ENCODE data around the gene OR8B12. TPM values are rescaled to one million over a fixed set of nuclear protein-coding genes. Genes with fewer than 3 reads are reported as not detected.

OR8B12 gene
- total RNA-seq, 1 experiment from 2014 or later: not detected

DNA sequence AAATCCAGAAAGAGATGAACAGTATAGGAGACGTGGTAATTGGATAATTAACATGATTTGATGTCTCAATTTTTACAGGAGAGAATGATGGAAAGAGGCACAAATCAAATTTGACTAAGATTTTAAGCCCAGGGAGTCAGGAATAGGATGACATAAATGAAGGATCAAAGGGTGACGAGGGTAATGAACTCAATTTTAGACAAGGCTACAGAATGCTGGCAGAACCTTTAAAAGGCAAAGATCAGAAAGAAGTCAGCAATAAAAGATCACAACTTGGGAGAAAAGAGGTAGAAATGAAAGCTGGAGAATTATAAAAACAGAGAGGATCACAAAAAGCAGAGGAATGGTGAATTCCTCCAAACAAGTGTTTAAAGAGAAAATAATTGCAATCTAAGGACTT is 13.4 kb upstream of the OR8B12 start:
- POLR2A ChIA-PET: interaction anchor here (0.7 kb wide), 1 partner anchor 33 kb away, joined by 3 read pairs; no protein-coding TSS in a partner anchor
- Mint-ChIP-seq H3K27ac (ENCODE audit: low read depth, unreplicated experiment) (no peak overlapping the region), H3K4me1 (ENCODE audit: insufficient read depth, unreplicated experiment) (no peaks in the 10 kb centered on the region), H3K4me3 (ENCODE audit: unreplicated experiment) (no peak overlapping the region), H3K36me3 (ENCODE audit: insufficient read depth, unreplicated experiment) (no peaks in the 10 kb centered on the region), H3K27me3 (ENCODE audit: insufficient read depth, unreplicated experiment) (peaks cover 37% of the 10 kb centered on the region), H3K9me3 (ENCODE audit: unreplicated experiment) (no peaks in the 10 kb centered on the region)
- CTCF ChIA-PET: interaction anchor here (1.4 kb wide), 1 partner anchor 28 kb away, joined by 3 read pairs; no protein-coding TSS in a partner anchor
- no TSS peak for BruUV-seq (replicated peaks)
- TF ChIP-seq, protein P1, sequence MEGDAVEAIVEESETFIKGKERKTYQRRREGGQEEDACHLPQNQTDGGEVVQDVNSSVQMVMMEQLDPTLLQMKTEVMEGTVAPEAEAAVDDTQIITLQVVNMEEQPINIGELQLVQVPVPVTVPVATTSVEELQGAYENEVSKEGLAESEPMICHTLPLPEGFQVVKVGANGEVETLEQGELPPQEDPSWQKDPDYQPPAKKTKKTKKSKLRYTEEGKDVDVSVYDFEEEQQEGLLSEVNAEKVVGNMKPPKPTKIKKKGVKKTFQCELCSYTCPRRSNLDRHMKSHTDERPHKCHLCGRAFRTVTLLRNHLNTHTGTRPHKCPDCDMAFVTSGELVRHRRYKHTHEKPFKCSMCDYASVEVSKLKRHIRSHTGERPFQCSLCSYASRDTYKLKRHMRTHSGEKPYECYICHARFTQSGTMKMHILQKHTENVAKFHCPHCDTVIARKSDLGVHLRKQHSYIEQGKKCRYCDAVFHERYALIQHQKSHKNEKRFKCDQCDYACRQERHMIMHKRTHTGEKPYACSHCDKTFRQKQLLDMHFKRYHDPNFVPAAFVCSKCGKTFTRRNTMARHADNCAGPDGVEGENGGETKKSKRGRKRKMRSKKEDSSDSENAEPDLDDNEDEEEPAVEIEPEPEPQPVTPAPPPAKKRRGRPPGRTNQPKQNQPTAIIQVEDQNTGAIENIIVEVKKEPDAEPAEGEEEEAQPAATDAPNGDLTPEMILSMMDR (IDR thresholded peaks at IDR 0.05; ENCODE audit: unreplicated experiment): no peak
- intact Hi-C loops (cut with micrococcal nuclease): no loop called here
- DNase-seq (ENCODE audit: unreplicated experiment): no peak

DNA sequence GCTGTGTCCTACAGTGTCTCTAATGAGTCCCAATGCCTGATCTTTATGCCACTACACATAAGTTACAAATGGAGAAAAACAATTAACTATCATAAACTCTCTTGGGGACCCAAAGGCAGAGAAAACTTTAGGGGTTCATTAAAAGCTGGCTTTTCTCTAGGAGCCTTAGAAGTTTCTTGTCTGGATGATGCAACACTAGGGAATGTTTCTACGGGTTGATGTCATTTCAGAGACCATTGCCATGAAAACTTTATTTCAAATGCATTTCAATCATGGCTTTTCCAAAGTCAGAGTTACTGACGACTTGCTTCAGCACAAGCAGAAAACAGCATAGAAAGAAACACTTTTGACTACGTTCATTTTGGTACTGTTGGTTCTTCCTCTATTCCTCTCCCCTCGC is 8.5 kb upstream of the OR8B12 start:
- TF ChIP-seq, protein P1 (IDR thresholded peaks at IDR 0.05; ENCODE audit: unreplicated experiment): no peak

DNA sequence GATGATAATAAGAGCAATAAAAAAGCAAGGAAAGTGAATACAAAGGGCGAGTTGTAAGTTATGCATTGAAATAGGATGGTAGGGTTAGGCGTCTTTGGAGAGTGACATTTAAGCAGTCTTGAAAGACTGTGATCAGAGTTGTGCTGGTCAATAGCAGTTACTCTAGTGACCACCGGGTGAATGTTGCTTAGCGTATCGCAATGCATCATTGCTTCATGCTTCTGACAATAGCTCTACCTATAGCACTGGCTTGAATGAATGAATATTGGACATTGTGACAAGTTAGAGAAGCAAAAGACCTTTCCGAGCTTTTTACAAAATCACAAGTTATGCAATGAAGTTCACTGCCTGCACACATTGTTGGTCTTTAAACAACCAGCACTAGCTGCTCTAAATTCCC is 7.7 kb upstream of the OR8B12 start:
- Mint-ChIP-seq H3K27me3 (ENCODE audit: insufficient read depth, unreplicated experiment) (peaks cover 16% of the 10 kb centered on the region), H3K36me3 (ENCODE audit: insufficient read depth, unreplicated experiment) (no peaks in the 10 kb centered on the region), H3K4me1 (ENCODE audit: insufficient read depth, unreplicated experiment) (no peaks in the 10 kb centered on the region), H3K4me3 (ENCODE audit: unreplicated experiment) (no peak overlapping the region), H3K9me3 (ENCODE audit: unreplicated experiment) (no peaks in the 10 kb centered on the region), H3K27ac (ENCODE audit: low read depth, unreplicated experiment) (no peak overlapping the region)
- TF ChIP-seq, protein P1 (IDR thresholded peaks at IDR 0.05; ENCODE audit: unreplicated experiment): no peak
- ChIA-PET POLR2A (interaction anchor here (0.6 to 1.2 kb wide), 2 partner anchors 8 to 71 kb away, joined by 3 read pairs; partner anchors contain the start of gene TBRG1), CTCF (interaction anchor here (0.5 to 1.7 kb wide), 6 partner anchors 17 to 1528 kb away, joined by 3 to 5 read pairs (median 4); partner anchors contain the start of gene OR8A1)
- BruUV-seq (replicated peaks): no TSS peak
- no peak for DNase-seq (ENCODE audit: unreplicated experiment)
- intact Hi-C loops (cut with micrococcal nuclease): no loop called here

More for the DNA sequence above, 8.5 kb upstream of the OR8B12 start:
- ChIA-PET POLR2A (interaction anchor here (0.6 kb wide), 1 partner anchor 239 kb away, joined by 3 read pairs; no protein-coding TSS in a partner anchor), CTCF (interaction anchor here (0.9 kb wide), 1 partner anchor 175 kb away, joined by 4 read pairs; no protein-coding TSS in a partner anchor)
- peaks cover 21% of the 10 kb centered on the region for H3K27me3 Mint-ChIP-seq (ENCODE audit: insufficient read depth, unreplicated experiment)
- BruUV-seq (replicated peaks): no TSS peak
- no peak for DNase-seq (ENCODE audit: unreplicated experiment)
- intact Hi-C loops (cut with micrococcal nuclease): no loop called here
- no peaks in the 10 kb centered on the region for H3K4me1 Mint-ChIP-seq (ENCODE audit: insufficient read depth, unreplicated experiment)
- no peaks in the 10 kb centered on the region for H3K9me3 Mint-ChIP-seq (ENCODE audit: unreplicated experiment)
- H3K27ac Mint-ChIP-seq (ENCODE audit: low read depth, unreplicated experiment): no peak overlapping the region
- H3K36me3 Mint-ChIP-seq (ENCODE audit: insufficient read depth, unreplicated experiment): no peaks in the 10 kb centered on the region
- H3K4me3 Mint-ChIP-seq (ENCODE audit: unreplicated experiment): no peak overlapping the region

DNA sequence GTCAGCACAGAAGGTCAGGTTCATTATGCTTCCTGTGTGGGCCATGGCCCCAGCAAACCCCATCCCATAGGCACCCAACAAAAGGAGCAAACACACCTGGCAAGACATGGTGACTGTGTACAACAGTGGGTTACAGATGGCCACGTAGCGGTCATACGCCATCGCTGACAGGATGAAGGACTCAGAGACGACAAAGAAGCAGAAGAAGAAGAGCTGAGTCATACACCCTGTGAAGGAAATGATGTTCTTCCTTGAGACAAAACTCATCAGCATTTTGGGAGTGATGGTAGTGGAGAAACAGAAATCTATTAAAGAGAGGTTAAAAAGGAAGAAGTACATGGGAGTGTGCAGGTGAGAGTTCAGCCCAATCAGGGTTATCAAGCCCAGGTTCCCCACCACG is 309 bp downstream of the OR8B12 start:
- ChIA-PET CTCF (interaction anchor here (1.2 kb wide), 1 partner anchor 14 kb away, joined by 3 read pairs; no protein-coding TSS in a partner anchor), POLR2A (no interaction called here)
- peaks cover 44% of the 10 kb centered on the region for H3K27me3 Mint-ChIP-seq (ENCODE audit: insufficient read depth, unreplicated experiment)
- H3K9me3 Mint-ChIP-seq (ENCODE audit: unreplicated experiment): no peaks in the 10 kb centered on the region
- no peak overlapping the region for H3K4me3 Mint-ChIP-seq (ENCODE audit: unreplicated experiment)
- DNase-seq (ENCODE audit: unreplicated experiment): no peak
- TF ChIP-seq, protein P1 (IDR thresholded peaks at IDR 0.05; ENCODE audit: unreplicated experiment): no peak
- no peaks in the 10 kb centered on the region for H3K4me1 Mint-ChIP-seq (ENCODE audit: insufficient read depth, unreplicated experiment)
- no TSS peak for BruUV-seq (replicated peaks)
- no peak overlapping the region for H3K27ac Mint-ChIP-seq (ENCODE audit: low read depth, unreplicated experiment)
- intact Hi-C loops (cut with micrococcal nuclease): no loop called here
- H3K36me3 Mint-ChIP-seq (ENCODE audit: insufficient read depth, unreplicated experiment): no peaks in the 10 kb centered on the region
